LNCAP (cell line): Measurements from ENCODE around the gene WSB1.

ENCODE experiments used
- TF ChIP-seq, protein P1 (sequence below): fragments of 450-650 bp; IDR thresholded peaks from 2 replicates; pipeline ENCODE4 v1.5.1; 2017; ENCODE audit warnings: mild to moderate bottlenecking

WSB1 gene

DNA sequence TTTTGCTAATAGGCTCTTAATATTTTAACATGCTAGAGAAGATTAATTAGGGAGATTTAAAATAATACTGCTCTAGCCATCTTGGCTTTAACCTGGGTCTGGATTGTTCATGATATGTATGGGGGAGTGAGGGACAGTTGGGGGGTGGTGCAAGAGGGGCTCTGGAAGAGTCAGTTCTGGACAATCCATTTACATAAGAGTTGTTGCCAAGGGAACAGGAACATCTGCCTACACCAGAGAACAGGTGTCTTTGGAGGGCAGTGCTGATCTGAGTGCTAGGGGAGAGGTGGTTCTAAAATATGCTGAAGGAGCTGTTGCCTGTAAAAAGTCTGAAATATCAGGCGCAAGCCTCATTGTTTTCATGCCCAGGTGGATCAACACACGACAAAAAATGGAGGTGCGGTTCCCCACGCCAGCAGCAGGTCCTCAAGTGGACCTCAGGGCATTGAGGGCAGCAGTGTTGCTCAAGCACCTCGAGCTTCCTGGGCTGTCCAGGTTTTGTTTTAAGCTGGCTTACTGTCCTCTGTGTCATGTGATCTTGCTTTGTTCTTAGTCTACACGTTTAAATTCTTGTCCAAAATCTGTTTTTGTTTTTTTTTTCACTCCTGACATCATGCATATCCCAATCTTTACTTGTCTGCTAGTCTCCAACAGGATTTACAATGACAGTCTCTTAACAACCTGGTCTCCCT, 25.4 kb upstream of the WSB1 start:
- TF ChIP-seq, protein P1, sequence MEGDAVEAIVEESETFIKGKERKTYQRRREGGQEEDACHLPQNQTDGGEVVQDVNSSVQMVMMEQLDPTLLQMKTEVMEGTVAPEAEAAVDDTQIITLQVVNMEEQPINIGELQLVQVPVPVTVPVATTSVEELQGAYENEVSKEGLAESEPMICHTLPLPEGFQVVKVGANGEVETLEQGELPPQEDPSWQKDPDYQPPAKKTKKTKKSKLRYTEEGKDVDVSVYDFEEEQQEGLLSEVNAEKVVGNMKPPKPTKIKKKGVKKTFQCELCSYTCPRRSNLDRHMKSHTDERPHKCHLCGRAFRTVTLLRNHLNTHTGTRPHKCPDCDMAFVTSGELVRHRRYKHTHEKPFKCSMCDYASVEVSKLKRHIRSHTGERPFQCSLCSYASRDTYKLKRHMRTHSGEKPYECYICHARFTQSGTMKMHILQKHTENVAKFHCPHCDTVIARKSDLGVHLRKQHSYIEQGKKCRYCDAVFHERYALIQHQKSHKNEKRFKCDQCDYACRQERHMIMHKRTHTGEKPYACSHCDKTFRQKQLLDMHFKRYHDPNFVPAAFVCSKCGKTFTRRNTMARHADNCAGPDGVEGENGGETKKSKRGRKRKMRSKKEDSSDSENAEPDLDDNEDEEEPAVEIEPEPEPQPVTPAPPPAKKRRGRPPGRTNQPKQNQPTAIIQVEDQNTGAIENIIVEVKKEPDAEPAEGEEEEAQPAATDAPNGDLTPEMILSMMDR = no peak

DNA sequence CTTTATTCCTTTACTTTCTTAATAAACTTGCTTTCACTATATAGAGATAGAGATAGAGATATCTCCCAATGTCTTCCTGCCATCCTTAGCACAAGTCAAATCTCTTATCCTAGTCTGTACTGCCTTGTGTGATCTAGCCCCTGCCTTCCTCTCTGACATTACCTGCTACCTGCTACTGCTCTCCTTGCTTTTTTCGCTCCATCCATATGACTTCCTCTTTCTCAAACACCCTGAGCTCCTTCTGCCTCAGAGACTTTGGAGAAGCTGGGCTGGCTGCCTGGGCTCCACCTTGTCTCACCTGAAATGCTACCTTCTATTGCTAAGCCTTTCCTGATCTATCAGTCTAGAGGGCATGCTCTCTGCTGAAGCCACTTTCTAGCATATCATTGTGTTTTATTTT, 24.7 kb upstream of the WSB1 start:
- TF ChIP-seq, protein P1 = no peak

DNA sequence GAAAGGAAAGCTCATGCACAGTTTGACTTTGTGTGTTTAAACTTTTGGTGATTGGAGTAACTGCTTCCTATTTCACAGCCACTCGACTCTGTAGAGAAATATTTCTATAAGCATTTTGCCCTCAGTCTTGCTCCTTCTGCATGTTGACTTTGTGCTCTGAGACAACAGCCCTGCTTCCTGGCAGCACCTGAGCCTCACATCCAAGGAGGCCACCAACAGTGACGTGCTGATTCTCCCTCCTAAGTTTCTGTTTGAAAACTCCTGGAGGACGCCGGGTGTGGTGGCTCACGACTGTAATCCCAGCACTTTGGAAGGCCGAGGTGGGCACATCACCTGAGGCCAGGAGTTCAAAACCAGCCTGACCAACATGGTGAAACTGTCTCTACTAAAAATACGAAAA, 23.9 kb upstream of the WSB1 start:
- TF ChIP-seq, protein P1 = no peak

DNA sequence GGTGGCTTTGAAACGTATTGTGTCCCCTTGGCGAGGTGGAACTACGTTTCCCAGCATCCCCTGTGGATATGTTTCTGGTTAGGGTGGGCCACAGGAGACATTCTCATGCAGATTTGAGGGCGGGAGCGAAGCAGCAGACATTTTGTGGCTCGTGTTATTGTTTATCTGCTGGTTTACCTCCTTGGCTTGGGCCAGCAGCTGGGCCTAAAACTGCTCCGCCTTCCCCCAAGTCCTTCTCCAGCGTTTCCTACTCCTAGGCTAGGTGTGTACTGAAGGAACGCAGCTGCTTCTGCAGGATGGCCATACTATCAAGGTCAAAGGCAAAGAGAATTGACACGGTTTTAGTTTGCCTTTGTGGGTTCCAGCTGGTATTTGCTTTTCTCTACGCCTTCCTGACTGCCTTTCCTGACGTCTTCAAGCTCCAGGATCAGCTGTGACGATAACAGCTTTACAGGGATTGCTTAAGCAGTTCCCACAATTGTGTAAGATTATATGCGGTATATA, 17.2 kb upstream of the WSB1 start:
- TF ChIP-seq, protein P1 = no peak

DNA sequence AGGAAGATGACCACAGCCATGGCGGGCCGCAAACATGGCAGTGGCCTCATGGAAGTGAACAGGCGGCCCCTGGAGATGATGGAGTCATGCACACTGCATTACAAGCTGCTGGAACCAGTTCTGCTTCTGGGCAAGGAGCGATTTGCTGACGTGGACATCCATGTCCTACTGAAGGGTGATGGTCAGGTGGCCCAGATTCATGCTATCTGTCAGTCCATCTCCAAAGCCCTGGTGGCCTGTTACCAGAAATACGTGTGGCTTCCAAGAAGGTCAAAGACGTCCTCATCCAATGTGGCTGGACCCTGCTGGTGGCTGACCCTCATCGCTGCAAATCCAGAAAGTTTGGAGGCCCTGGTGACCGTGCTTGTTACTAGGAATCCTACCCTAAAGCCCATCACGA, 13.4 kb upstream of the WSB1 start:
- TF ChIP-seq, protein P1 = no peak

DNA sequence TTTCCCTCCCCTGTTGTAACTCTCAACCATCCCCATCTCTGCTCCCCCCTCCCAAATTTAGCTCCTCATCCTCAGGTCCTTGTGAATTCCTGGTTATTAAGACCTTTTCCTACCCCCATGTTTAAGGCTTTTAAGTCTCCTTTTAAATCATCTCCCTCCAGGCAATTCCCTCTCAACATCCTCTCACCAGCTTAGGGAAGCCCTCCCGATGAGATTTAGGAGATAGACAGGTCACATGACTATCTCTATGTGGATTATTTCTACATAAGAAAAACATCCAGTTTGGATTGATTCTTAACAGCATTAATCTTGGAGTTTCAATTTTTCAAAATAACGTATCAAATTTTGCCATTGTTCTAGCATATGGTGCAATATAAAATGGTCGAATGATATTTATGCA, 12.5 kb upstream of the WSB1 start:
- TF ChIP-seq, protein P1 = no peak

DNA sequence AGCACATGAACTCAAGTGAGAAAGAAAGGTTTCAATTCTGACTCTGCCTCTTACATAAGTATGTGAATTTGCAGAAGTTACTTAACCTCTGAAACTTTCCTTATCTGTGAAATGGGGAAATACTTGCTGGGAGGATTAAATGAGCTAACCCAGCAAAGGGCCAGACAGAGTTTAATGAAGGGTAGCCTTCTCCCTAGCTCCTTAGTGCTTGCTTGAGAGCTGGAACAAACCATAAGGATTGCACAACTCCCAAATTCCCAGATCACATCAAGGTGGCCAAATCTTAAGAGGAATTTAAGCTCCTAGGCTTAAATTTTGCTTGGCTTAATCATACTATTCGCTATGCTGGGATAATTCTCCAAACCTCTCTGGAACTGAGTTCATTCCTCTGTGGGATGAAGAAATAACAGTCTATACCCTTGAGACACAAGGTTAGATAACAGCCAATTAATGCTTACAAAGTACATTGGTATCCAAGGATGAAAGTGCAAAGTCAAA, 11.8 kb upstream of the WSB1 start:
- TF ChIP-seq, protein P1 = no peak

DNA sequence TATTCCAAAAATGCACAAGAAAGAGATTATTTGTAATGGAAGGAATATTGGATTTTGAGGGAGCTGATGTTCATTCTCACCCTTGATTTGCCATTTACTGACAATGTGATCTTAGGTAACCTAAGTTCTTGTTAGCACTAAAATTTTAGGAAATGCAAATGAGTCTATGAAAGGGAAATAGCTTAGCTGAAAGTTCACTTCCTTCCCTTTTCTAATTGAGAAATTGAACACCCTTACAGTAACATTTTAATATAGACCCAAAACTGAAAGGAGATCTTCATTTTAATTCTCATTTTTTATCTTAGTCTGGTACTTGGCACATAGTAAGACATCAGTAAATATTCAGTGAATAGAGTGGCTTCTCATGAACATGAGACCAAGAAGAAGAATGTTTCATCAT, 10.9 kb upstream of the WSB1 start:
- TF ChIP-seq, protein P1 = no peak
